Naive thymus-derived CD8-positive, alpha-beta T cell (primary cell): ENCODE results near the gene SMARCD3. TPM values are rescaled to one million over a fixed set of nuclear protein-coding genes. Genes with fewer than 3 reads are reported as not detected.

ENCODE experiments used
- ATAC-seq, 2 donors: fragments of 150-1000 bp; cut with Tn5 transposase in 1 of 2; sonication (Bioruptor Pico), chemical (Tn5 transposase) in 1 of 2; 1 replicate in 1 of 2; 2 replicates in 1 of 2; pipeline ENCODE4 v1.10.0; 2021; ENCODE audit warnings: mild to moderate bottlenecking in 2 of 2, moderate library complexity in 2 of 2
- POLR2A ChIA-PET: fragments of 350-600 bp; sonication (Branson Sonifier 250); formaldehyde crosslinking; loops from one replicate; lab custom pipeline; 2021; ENCODE audit warnings: antibody characterized with exemption; lab: Charles Lee
- DNase-seq, 10 donors: peaks; one replicate each; pipeline versions ENCODE4 v3.0.0 to v3.0.0-alpha.2; 2020 to 2022
- H3K27ac Mint-ChIP-seq, 10 donors: one replicate each; pipeline ENCODE4 v1.8.0; 2020 to 2022; ENCODE audit warnings: mild to moderate bottlenecking in 10 of 10, mixed read lengths in 10 of 10, moderate library complexity in 4 of 10, inconsistent platforms in 1 of 10
- H3K27me3 Mint-ChIP-seq, 5 donors: one replicate each; pipeline ENCODE4 v1.8.0; 2021 to 2022; ENCODE audit warnings: mixed read lengths in 5 of 5
- H3K36me3 Mint-ChIP-seq, 3 donors: one replicate each; pipeline ENCODE4 v1.8.0; 2020 to 2022; ENCODE audit warnings: mixed read lengths in 3 of 3, mild to moderate bottlenecking in 2 of 3, inconsistent platforms in 1 of 3
- H3K4me1 Mint-ChIP-seq, 4 donors: one replicate each; pipeline ENCODE4 v1.8.0; 2021 to 2022; ENCODE audit warnings: mixed read lengths in 4 of 4
- H3K4me3 Mint-ChIP-seq, 10 donors: one replicate each; pipeline ENCODE4 v1.8.0; 2020 to 2022; ENCODE audit warnings: mild to moderate bottlenecking in 10 of 10, mixed read lengths in 10 of 10, moderate library complexity in 6 of 10, inconsistent platforms in 1 of 10
- H3K9me3 Mint-ChIP-seq, 9 donors: one replicate each; pipeline ENCODE4 v1.8.0; 2020 to 2022; ENCODE audit warnings: mixed read lengths in 9 of 9, mild to moderate bottlenecking in 3 of 9, inconsistent platforms in 1 of 9, moderate library complexity in 1 of 9
- polyA plus RNA-seq, 3 donors: library from polyadenylated mRNA; unstranded; fragments of 300-500 nt; fragmentation: Illumina TruSeq; gene quantifications; one replicate each; pipeline ENCODE4 v1.2.3, GENCODE V29; 2021
- total RNA-seq, 8 experiments: library from RNA in 2 of 8; stranded (reverse) in 2 of 8; gene quantifications; one replicate each; pipeline ENCODE4 v1.2.3 and lab custom pipeline; 2021 to 2026

SMARCD3 gene
- total and polyA plus RNA-seq, 5 experiments from 2014 or later, result 9.7 to 18.6 (median 11.8) TPM

DNA sequence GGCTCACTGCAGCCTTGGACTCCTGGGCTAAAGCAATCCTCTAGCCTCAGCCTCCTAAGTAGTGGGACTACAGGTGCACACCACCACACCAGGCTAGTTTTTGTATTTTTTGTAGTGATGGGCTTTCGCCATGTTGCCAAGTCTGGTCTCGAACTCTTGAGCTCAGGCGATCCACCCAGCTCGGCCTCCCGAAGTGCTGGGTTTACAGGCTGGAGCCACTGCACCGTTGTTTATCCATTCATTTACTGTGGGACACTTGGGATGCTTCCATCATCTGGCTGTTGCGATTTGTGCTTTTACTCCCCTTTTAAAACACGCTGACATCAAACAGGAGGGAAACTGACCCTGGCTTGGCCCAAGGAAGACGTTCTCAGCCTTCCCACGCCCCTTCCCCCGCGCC lies 30.5 kb upstream of the SMARCD3 start:
- Mint-ChIP-seq H3K4me3 (peak overlapping the region in 5 of 10 donors; percentile 19 to 80 (median 61)), H3K9me3 (peaks cover 0 to 3% (median 0%) of the 10 kb centered on the region in 9 donors), H3K4me1 (peaks cover 22 to 32% (median 27%) of the 10 kb centered on the region in 4 donors), H3K27ac (peak overlapping the region in 1 of 10 donors; percentile 8), H3K27me3 (peaks cover 0 to 21% (median 2%) of the 10 kb centered on the region in 5 donors), H3K36me3 (no peaks in the 10 kb centered on the region)
- POLR2A ChIA-PET, result no interaction called here
- ATAC-seq (no peak), DNase-seq (no peak)

DNA sequence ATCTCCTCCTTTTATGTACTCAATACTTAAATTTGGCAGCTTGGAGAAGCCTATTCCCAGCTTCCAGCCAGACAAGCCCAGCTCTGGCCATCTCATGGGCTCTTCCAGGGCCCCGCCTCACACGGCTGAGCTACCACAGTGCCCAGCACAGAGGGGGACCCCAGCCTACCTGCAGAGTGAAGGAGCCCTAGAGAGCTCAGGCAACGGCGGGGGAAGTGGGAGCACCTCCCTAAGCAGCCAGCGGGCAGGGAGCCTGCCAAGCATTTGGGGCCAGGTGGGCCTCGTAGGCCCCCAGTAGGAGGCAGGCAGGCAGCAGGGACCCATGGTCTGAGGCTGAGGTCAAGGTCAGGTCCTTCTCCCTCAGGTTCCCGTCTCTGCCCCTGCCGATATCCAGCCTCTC lies 29.1 kb upstream of the SMARCD3 start:
- ATAC-seq (no peak), DNase-seq (no peak)
- POLR2A ChIA-PET, result interaction anchor here (0.8 to 1.5 kb wide), 3 partner anchors 9 to 29 kb away, joined by 3 to 7 read pairs (median 3); partner anchors contain the start of gene SMARCD3
- Mint-ChIP-seq H3K4me1 (peaks cover 26 to 41% (median 35%) of the 10 kb centered on the region in 4 donors), H3K36me3 (no peaks in the 10 kb centered on the region), H3K4me3 (peak overlapping the region; percentile 79 to 91 (median 86)), H3K9me3 (no peaks in the 10 kb centered on the region), H3K27me3 (peaks cover 0 to 18% (median 2%) of the 10 kb centered on the region in 5 donors), H3K27ac (peak overlapping the region in 8 of 10 donors; percentile 36 to 94 (median 89))

DNA sequence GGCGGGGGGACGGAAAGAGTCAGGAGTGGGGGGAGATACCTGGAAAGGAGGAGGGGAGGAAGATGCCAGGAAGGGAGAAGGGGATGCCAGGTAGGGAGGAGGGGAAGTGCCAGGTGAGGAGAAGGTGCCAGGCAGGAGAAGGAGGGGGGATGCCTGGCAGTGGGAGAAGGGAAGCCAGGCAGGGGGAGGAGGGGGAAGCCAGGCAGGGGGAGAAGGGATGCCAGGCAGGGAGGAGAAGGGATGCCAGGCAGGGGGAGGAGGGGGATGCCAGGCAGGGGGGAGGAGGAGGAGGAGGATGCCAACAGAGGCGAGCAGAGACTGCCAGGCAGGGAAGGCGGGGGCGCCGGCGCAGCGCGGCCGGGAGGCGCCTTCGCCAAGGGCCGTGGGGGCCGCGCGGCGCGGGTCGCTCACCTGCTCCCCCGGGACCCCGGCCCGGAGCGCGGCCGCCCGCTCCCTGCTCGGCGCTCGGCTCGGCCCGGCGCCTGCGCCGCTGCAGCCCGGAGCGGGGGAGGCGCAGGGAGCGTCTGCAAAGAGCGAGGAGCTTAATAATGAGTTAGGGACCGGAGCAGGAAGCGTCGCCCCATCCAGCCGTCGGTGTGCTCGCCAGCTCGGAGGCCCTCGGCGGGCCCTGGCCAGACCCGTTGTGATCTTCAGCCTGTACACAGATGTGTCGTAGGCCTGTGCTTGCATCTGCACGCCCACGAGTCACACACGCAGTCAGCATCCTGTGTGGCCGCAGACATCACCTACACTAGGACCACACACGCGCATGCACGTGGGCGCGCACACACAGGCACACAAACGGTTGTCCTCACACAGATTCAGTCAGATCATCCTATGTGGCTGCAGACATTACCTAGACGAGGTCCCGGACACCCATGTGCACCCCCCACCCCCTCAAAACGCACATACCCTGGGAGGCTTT lies 28.4 kb upstream of the SMARCD3 start:
- peaks cover 31 to 48% (median 42%) of the 10 kb centered on the region in 4 donors for H3K4me1 Mint-ChIP-seq
- POLR2A ChIA-PET, result interaction anchor here (0.8 to 1.5 kb wide), 3 partner anchors 10 to 28 kb away, joined by 3 to 7 read pairs (median 3); partner anchors contain the start of gene SMARCD3

DNA sequence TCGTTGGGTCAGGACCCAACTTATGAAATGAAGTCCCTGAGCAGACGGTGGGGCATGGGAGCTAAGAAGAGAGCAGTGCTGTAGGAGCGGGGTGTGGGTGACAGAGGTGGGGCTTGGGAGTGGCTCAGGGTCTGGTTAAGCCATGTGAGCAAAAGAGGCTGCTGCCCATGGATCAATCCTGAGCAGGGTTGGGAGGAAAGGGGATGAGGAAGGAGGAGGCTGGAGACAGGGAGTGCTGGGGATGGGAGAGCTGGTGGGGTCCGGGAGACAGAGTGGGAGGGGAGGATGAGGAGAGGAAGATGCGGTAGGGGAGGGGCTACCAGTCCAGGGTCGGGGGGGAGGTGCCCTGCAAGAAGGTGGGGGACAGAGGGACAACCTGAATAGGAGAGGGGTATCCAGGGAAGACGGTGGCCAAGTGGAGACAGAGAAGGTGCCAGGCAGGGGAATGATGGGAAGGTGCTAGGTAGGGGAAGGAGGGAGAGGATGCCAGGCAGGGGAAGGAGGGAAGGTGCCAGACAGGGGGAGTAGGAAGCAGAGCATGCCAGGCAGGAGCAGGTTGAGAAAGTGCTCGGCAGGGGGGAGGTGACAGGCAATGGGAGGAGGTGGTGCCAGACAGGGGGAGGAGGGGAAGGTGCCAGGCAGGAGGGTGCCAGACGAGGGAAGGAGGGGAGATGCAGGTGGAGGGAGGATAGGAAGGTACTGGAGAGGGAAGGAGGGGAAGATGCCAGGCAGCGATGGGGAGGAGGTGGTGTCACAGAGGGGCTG lies 27.5 kb upstream of the SMARCD3 start:
- POLR2A ChIA-PET, result interaction anchor here (1.0 kb wide), 1 partner anchor 9 kb away, joined by 3 read pairs; no protein-coding TSS in a partner anchor
- peak overlapping the region in 7 of 10 donors; percentile 45 to 88 (median 83) for H3K27ac Mint-ChIP-seq
- ATAC-seq, result no peak

More for the DNA sequence above, 28.4 kb upstream of the SMARCD3 start:
- Mint-ChIP-seq H3K4me3 (peak overlapping the region; percentile 79 to 91 (median 86)), H3K27ac (peak overlapping the region; percentile 77 to 94 (median 86)), H3K36me3 (no peaks in the 10 kb centered on the region), H3K27me3 (peaks cover 0 to 18% (median 2%) of the 10 kb centered on the region in 5 donors), H3K9me3 (no peaks in the 10 kb centered on the region)
- peak; percentile 78 to 84 for ATAC-seq
- DNase-seq, result peak; percentile 22 to 76 (median 52)

DNA sequence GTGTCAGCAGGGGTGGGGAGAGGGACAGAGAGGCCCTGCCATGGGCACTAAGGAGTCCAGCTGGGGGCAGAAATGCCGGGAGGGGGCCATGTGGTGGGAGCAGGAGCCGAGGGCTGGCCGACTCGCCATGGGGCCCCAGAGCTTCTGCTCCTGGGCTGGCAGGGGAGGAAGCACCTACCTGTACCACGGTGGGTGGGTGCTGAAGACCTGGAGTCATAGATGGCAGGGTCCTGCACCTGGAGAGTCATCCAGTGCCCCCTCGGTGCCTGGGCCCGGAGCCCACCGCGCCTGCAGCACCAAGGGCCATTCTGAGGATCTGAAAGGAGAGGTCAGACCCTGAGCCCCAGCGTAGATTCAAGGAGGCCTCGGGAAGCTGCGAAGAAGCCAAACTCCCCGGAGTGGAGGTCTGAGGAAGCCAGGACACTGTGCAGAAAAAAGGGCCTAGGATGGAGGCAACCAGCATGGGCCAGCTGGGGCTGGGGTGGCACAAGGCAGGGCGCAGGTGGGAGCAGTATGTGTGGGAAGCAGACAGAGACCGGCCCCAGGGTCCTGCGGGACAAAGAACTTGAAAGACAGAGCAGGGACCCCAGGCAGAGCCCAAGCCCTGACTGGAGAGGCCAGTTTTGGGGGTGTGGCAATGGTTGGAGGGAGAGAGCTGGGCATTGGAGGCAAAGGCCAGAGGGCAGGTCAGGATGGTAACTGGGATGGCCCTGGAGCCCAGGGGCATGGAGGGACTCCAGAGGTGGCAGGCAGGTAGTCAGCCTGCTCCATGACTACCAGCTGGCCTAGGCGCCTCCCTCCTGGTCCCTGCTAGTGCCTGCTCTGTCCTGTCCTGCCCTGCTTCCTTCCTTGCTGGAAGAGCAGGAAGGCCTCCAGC lies 26.7 kb upstream of the SMARCD3 start:
- peaks cover 35 to 61% (median 52%) of the 10 kb centered on the region in 4 donors for H3K4me1 Mint-ChIP-seq
- POLR2A ChIA-PET, result interaction anchor here (1.0 kb wide), 1 partner anchor 8 kb away, joined by 3 read pairs; no protein-coding TSS in a partner anchor
- H3K27ac Mint-ChIP-seq, result peak overlapping the region in 8 of 10 donors; percentile 7 to 88 (median 78)
- H3K4me3 Mint-ChIP-seq, result peak overlapping the region; percentile 60 to 87 (median 76)
- peaks cover 0 to 7% (median 0%) of the 10 kb centered on the region in 5 donors for H3K27me3 Mint-ChIP-seq
- DNase-seq (no peak), ATAC-seq (no peak)
- no peaks in the 10 kb centered on the region for H3K36me3 Mint-ChIP-seq
- no peaks in the 10 kb centered on the region for H3K9me3 Mint-ChIP-seq

More for the DNA sequence above, 27.5 kb upstream of the SMARCD3 start:
- Mint-ChIP-seq H3K27me3 (peaks cover 0 to 14% (median under 1%) of the 10 kb centered on the region in 5 donors), H3K36me3 (no peaks in the 10 kb centered on the region), H3K4me1 (peaks cover 33 to 55% (median 48%) of the 10 kb centered on the region in 4 donors), H3K4me3 (peak overlapping the region; percentile 50 to 87 (median 74)), H3K9me3 (no peaks in the 10 kb centered on the region)
- DNase-seq, result peak in 1 of 10 donors; percentile 5

DNA sequence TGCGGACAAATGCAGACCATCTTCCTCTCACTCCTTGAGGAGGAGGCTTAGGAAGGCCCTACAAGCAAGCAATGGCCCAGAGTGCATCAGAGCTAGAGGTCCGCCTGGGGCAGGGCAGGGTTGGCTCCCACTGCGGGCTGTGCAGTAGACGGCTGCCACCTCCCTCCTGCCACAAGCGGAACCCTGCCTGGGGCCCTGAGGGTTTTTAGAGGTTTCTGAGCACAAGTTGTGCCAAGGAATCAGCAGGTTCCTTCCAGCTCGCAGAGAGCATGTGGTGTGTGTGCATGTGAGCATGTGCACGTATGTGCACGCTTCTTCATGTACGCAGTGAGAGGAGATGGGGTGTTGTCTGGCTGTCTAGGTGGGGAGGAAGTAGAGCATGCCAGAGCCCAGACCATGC lies 25.9 kb upstream of the SMARCD3 start:
- H3K36me3 Mint-ChIP-seq, result no peaks in the 10 kb centered on the region
- H3K9me3 Mint-ChIP-seq, result no peaks in the 10 kb centered on the region
- no peak for ATAC-seq
- peaks cover 0 to 7% (median 0%) of the 10 kb centered on the region in 5 donors for H3K27me3 Mint-ChIP-seq
- peaks cover 35 to 65% (median 53%) of the 10 kb centered on the region in 4 donors for H3K4me1 Mint-ChIP-seq
- H3K4me3 Mint-ChIP-seq, result peak overlapping the region; percentile 11 to 81 (median 71)
- H3K27ac Mint-ChIP-seq, result peak overlapping the region in 8 of 10 donors; percentile 7 to 88 (median 72)
- no peak for DNase-seq
- POLR2A ChIA-PET, result no interaction called here

DNA sequence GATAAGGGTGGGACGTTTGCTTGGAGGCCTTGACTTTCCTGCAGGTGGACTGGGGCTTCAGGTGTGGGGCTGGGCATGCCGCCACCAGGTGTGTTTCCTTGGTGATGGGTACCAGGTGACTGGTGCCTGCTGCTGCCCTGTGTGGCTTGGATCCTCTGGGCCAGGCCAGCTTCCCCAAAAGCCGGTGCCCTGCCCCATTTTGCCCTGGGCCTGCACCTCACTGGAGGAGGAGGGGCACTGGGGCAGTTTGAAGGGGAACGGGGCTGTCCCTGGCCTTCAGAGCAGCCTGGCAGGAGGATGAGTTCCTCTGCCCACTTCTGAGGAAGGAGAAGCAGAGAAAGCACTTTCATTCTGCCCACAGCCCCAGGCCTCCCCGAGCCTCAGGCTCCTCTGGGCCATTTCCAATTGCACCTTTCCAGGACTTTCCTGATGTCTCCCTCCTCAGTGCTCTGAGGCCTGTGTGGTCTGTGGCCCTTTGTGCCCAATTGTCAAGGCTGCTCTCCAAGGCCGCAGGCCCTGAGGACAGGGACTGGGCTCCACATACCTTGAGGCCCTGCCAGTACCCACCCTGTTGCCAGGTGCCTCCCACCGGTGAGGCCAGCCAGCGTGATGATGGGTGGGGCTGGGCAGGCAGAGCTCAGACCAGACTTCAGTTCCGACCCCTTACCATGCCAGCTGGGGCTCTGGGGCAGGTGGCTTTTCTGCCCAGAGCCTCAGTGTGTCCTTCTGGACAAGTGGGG lies 25.3 kb upstream of the SMARCD3 start:
- peaks cover 0 to 4% (median 0%) of the 10 kb centered on the region in 5 donors for H3K27me3 Mint-ChIP-seq
- peaks cover 35 to 65% (median 53%) of the 10 kb centered on the region in 4 donors for H3K4me1 Mint-ChIP-seq
- POLR2A ChIA-PET, result interaction anchor here (0.8 to 1.3 kb wide), 2 partner anchors 8 to 41 kb away, joined by 3 to 4 read pairs; partner anchors contain the start of gene CHPF2
- DNase-seq, result no peak
- no peak for ATAC-seq
- H3K9me3 Mint-ChIP-seq, result no peaks in the 10 kb centered on the region
- H3K36me3 Mint-ChIP-seq, result peaks cover 0 to 2% (median 2%) of the 10 kb centered on the region in 3 donors
- peak overlapping the region in 7 of 10 donors; percentile 2 to 89 (median 31) for H3K27ac Mint-ChIP-seq
- H3K4me3 Mint-ChIP-seq, result peak overlapping the region in 1 of 10 donors; percentile 65

DNA sequence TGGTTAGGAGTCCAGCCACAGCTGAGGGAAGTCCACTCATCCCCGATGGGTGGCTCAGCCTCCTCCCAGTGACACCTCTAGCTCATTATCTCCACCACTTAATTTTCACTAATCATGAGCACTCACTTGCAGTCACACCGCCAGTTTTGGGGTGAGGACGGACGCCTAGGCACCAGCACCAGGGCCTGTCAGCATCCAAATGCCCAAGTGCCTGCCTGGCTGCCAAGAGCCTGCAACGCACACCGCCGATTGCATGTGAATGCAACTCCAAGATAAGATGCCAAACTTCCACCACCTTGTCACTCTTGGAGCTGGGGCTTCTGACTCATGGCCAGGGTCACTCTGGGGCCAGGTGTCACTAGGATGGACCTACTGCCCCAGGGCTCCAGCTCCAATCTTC lies 24.4 kb upstream of the SMARCD3 start:
- H3K4me1 Mint-ChIP-seq, result peaks cover 35 to 65% (median 53%) of the 10 kb centered on the region in 4 donors
- POLR2A ChIA-PET, result interaction anchor here (0.8 to 1.3 kb wide), 2 partner anchors 9 to 40 kb away, joined by 3 to 4 read pairs; partner anchors contain the start of gene CHPF2
- DNase-seq (no peak), ATAC-seq (no peak)
- peak overlapping the region in 9 of 10 donors; percentile 31 to 89 (median 60) for H3K27ac Mint-ChIP-seq
- peak overlapping the region in 2 of 10 donors; percentile 51 to 61 for H3K4me3 Mint-ChIP-seq
- peaks cover 0 to 4% (median 2%) of the 10 kb centered on the region in 3 donors for H3K36me3 Mint-ChIP-seq
- H3K27me3 Mint-ChIP-seq, result no peaks in the 10 kb centered on the region
- H3K9me3 Mint-ChIP-seq, result no peaks in the 10 kb centered on the region

DNA sequence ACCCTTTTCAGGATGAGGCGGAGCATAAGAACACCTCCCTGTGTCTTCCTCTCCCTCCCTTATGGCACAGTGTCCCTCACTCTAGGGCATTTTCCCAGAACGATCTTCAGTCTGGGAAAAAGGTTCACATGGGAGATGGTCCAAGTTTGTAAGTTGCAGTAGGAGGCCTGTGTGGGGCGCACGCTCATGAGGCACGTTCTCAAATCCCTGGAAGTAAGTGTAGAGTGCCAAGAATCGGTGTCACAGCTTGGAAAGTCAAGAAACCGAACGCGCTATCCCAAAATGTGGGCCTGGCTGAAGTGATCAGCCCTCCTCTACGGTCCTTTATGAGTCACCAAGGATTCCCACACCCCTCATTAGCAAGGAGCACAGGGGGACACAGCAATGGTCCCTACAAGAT lies 23.9 kb upstream of the SMARCD3 start:
- peaks cover 34 to 62% (median 51%) of the 10 kb centered on the region in 4 donors for H3K4me1 Mint-ChIP-seq

DNA sequence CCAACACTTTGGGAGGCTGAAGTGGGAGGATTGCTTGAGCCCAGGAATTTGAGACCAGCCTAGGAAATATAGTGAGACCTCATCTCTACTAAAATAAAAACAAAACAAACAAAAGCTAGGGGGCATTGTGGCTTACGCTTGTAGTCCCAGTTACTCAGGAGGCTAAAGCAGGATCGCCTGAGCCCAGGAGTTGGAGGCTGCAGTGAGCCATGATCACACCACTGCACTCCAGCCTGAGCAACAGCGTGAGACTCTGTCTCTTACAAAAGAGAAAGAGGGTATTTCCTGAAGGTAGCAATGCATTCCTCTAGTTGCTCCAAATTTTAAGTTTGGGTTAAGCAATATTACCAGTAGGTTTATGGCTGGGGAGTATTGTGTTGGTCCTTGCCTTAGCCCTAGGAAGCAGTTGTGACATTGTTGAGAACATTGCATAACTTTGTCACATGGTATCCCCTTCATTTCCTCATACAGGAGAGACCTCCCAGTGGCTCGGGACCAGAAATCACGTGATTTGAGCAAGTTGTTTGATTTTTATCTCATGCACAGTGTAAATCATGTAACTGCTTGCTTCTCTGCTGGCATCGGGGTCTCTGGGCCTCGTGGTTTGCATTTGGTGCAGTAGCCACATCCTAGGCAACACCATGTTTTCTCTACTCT lies 23.3 kb upstream of the SMARCD3 start:
- ATAC-seq (peak; percentile 71 to 81), DNase-seq (peak in 4 of 10 donors; percentile 26 to 60 (median 49))
- Mint-ChIP-seq H3K27ac (peak overlapping the region; percentile 45 to 91 (median 84)), H3K36me3 (peaks cover 0 to 4% (median 2%) of the 10 kb centered on the region in 3 donors), H3K4me1 (peaks cover 32 to 60% (median 47%) of the 10 kb centered on the region in 4 donors), H3K27me3 (peaks cover 0 to 1% (median 0%) of the 10 kb centered on the region in 5 donors), H3K9me3 (no peaks in the 10 kb centered on the region), H3K4me3 (peak overlapping the region in 7 of 10 donors; percentile 7 to 65 (median 36))
- POLR2A ChIA-PET, result no interaction called here

More for the DNA sequence above, 23.9 kb upstream of the SMARCD3 start:
- Mint-ChIP-seq H3K36me3 (peaks cover 0 to 4% (median 2%) of the 10 kb centered on the region in 3 donors), H3K9me3 (no peaks in the 10 kb centered on the region), H3K27me3 (no peaks in the 10 kb centered on the region), H3K27ac (peak overlapping the region; percentile 45 to 91 (median 82)), H3K4me3 (peak overlapping the region in 5 of 10 donors; percentile 0 to 65 (median 36))
- DNase-seq, result no peak
- POLR2A ChIA-PET, result interaction anchor here (1.3 kb wide), 1 partner anchor 10 kb away, joined by 4 read pairs; no protein-coding TSS in a partner anchor
- ATAC-seq, result no peak
